ENCODE data around the gene DUS3L.

The DUS3L gene, protein sequence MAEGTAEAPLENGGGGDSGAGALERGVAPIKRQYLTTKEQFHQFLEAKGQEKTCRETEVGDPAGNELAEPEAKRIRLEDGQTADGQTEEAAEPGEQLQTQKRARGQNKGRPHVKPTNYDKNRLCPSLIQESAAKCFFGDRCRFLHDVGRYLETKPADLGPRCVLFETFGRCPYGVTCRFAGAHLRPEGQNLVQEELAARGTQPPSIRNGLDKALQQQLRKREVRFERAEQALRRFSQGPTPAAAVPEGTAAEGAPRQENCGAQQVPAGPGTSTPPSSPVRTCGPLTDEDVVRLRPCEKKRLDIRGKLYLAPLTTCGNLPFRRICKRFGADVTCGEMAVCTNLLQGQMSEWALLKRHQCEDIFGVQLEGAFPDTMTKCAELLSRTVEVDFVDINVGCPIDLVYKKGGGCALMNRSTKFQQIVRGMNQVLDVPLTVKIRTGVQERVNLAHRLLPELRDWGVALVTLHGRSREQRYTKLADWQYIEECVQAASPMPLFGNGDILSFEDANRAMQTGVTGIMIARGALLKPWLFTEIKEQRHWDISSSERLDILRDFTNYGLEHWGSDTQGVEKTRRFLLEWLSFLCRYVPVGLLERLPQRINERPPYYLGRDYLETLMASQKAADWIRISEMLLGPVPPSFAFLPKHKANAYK

DNA sequence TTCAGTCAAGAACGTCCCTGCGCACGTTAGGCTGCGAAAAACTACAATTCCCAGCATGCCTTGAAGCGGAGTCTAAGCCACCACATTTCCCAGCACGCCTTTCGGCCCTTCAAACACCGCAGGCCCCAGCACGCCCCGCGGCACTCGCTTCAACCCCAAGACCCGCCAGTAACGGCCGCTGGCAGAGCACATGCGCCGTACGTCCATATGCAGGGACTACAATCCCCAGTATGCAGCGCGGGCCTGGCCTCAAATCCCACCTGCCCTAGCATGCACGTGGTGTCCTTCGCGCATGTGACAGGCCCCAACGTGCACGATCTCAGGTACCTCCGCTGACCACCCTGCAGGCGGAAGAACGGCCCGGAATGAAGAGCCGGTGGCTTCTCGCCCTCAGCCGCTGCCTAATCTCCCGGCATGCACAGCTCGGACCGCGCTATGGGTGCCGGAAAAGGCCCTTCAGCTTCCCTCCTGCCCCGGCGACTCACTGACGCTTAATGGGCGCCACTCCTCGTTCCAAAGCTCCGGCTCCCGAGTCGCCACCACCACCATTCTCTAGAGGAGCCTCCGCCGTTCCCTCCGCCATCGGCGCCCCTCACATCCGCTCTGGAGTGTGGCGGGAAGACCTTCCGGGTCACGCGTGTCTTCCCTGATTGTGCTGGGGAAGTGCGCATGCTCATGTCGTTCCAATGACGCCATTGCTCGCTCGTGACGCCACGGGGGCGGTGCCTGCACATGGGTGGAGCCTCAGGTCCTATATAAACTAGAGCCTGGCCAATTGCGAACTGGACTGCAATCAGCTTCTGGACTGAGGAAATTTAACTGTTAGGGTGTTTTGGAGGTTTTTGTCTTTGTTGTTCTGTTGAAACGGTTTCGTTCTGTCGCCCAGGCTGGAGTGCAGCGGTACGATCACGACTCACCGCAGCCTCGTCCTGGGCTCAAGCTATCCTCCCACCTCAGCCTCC is at the start of gene DUS3L:
Gene DUS3L, minus strand, starts transcription at position 605 of the 962 bp plus-strand sequence. Its CDS starts 22 bp downstream, at position 583.
- Mint-ChIP-seq H3K27me3 (ENCODE audit: low read depth, poor library complexity) (no peaks in the 10 kb centered on the region), H3K36me3 (ENCODE audit: low read depth) (peaks cover 34% of the 10 kb centered on the region), H3K27ac (peak within 1 kb of the TSS; percentile 100), H3K4me1 (peaks cover 13% of the 10 kb centered on the region), H3K4me3 (peak within 1 kb of the TSS; percentile 98), H3K9me3 (peaks cover 4% of the 10 kb centered on the region)
- TF ChIP-seq, protein P1, sequence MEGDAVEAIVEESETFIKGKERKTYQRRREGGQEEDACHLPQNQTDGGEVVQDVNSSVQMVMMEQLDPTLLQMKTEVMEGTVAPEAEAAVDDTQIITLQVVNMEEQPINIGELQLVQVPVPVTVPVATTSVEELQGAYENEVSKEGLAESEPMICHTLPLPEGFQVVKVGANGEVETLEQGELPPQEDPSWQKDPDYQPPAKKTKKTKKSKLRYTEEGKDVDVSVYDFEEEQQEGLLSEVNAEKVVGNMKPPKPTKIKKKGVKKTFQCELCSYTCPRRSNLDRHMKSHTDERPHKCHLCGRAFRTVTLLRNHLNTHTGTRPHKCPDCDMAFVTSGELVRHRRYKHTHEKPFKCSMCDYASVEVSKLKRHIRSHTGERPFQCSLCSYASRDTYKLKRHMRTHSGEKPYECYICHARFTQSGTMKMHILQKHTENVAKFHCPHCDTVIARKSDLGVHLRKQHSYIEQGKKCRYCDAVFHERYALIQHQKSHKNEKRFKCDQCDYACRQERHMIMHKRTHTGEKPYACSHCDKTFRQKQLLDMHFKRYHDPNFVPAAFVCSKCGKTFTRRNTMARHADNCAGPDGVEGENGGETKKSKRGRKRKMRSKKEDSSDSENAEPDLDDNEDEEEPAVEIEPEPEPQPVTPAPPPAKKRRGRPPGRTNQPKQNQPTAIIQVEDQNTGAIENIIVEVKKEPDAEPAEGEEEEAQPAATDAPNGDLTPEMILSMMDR (IDR thresholded peaks at IDR 0.05) = no peak
- DNase-seq = peak; percentile 94

DNA sequence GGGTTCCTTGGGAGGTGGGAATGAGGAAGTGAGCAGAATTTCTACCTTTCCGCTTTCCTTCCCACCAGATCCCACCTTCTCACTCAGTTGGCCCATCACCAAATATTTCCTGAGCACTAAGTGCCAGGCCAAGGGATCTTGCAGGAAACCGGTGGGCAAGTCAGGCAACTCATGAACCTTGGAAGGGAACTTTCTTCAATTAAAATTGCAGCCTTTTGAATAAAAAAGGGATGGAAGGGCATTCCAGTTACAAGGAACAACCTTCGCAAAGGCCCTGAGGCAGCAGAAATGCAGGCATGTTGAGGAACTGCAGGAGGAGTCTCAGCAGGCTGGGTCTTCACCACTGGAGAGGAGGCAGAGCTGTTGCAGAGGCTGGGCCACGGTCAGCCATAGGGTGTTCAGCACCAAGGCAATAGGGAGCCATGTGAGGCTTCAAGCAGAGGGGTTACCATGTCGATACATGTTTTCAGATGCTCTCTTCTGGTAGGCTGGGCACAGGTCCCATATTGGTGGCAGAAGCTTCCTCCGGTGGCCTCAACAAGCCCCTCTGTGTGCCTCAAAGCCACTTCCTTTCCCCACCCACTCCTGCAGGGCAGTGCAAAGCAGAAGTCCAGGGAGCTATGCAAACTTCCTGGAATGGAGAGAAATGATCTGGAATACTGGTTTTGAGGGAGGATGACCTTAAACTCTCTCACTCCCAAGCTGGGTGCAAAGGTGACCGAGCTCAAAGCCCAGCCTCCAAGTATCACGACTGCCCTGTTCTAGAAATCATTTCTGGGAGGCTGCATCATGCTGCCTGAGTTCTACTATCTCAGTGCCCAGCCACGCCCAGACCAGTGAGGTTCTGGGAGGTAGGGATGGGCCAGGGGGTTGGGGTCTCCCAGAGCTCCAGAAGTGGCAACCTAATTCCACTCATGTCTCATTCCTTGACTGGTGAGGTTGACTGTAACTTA is 48.4 kb upstream of the DUS3L start, which contains the start of gene FUT6:
Gene FUT6, minus strand, starts transcription at position 638 of the 953 bp plus-strand sequence. CDS start 7,135 bp downstream, outside the sequence.
- no peak within 1 kb of the TSS for H3K4me3 Mint-ChIP-seq
- H3K36me3 Mint-ChIP-seq (ENCODE audit: low read depth) = no peaks in the 10 kb centered on the region
- TF ChIP-seq, protein P1 (IDR thresholded peaks at IDR 0.05) = no peak
- H3K27me3 Mint-ChIP-seq (ENCODE audit: low read depth, poor library complexity) = peaks cover 18% of the 10 kb centered on the region
- H3K9me3 Mint-ChIP-seq = no peaks in the 10 kb centered on the region
- no peak within 1 kb of the TSS for H3K27ac Mint-ChIP-seq
- DNase-seq = no peak
- peaks cover 16% of the 10 kb centered on the region for H3K4me1 Mint-ChIP-seq

DNA sequence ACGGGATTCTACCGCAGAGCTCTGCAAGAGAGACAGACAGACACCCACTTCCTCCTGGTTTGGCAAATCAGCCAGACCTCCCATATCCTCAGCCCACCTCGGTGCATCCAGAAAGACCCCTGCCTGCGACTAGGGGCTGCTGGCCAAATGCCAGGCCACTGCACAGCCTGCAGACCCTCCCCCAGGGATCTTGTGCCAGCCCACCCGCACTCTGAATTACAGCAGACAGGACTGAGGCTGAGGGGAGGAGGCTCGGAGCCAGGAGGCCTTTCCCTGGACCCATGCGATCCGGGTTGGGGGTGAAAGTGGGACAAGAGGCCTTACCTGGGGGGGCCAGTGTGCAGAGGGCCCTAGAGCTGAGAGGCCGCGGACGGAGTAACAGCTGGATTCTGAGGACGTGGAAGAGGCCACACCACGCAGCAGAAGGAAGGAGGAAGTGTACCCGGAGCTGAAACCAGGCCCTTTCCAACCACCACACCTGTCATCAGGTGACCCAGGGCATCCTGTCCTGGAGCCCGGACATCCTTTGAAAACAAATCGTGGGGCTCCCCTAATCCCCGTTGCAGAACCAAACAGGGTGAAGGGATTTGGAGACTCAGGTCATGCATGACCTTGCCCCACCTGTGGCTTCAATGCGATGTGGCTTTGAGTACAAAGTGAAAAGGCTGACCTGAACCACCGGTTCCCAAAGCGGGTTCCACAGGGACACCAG is 47.5 kb upstream of the DUS3L start:
- DNase-seq = no peak
- TF ChIP-seq, protein P1 (IDR thresholded peaks at IDR 0.05) = no peak
- peaks cover 20% of the 10 kb centered on the region for H3K4me1 Mint-ChIP-seq
- no peak overlapping the region for H3K4me3 Mint-ChIP-seq
- no peaks in the 10 kb centered on the region for H3K9me3 Mint-ChIP-seq
- no peak overlapping the region for H3K27ac Mint-ChIP-seq
- H3K27me3 Mint-ChIP-seq (ENCODE audit: low read depth, poor library complexity) = peaks cover 27% of the 10 kb centered on the region
- H3K36me3 Mint-ChIP-seq (ENCODE audit: low read depth) = no peaks in the 10 kb centered on the region

DNA sequence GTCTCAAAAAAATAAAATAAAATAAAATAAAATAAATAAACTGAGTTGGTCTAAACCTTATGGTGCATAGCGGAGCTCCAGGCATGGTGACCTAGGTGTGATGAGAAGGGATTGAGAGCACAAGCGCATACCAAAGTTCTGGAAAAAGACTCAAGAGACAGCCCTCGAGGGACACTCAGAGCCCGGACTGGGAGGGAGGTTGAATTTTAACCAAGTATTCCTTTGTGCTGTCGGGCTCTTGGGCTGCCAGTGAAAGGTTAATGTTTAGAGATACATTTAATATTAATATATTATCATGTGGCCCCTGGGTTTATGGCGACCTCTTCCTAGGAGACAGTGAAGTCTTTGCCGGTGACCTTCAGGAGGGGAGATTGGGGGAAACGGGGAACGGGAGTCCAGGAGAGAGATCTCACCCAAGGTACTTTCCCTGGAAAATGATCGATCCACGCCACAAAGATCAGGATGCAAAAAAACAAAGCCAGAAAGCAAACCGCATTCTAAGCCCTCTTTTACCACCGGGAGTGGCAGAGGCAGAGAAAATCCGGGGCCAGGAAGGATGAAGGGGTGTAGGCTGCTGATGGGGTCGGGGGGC is 46.9 kb upstream of the DUS3L start:
- TF ChIP-seq, protein P1 (IDR thresholded peaks at IDR 0.05) = no peak
- no peaks in the 10 kb centered on the region for H3K36me3 Mint-ChIP-seq (ENCODE audit: low read depth)
- peak overlapping the region; percentile 77 for H3K27ac Mint-ChIP-seq
- H3K27me3 Mint-ChIP-seq (ENCODE audit: low read depth, poor library complexity) = peaks cover 29% of the 10 kb centered on the region
- H3K4me1 Mint-ChIP-seq = peaks cover 20% of the 10 kb centered on the region
- no peak overlapping the region for H3K4me3 Mint-ChIP-seq
- no peak for DNase-seq
- no peaks in the 10 kb centered on the region for H3K9me3 Mint-ChIP-seq

Data from nephron progenitor cell (in vitro differentiated cells).